H9 (cell line): ENCODE data around the gene SBF1. TPM values are rescaled to one million over a fixed set of nuclear protein-coding genes. Genes with fewer than 3 reads are reported as not detected.

Experiments
- DNase-seq: peaks from one replicate; pipeline ENCODE4 v3.0.0-alpha.2; 2017
- H2AFZ ChIP-seq: one replicate; pipeline ENCODE4 v1.6.1; 2013; ENCODE audit warnings: mild to moderate bottlenecking, low read length, control low read depth, moderate library complexity
- H2AK5ac ChIP-seq: 2 replicates; pipeline ENCODE4 v1.6.1; 2013; ENCODE audit warnings: low read length, control low read depth, mixed read lengths; ENCODE audit not compliant: insufficient read length
- H2BK120ac ChIP-seq: one replicate; pipeline ENCODE4 v1.6.1; 2013; ENCODE audit warnings: low read depth, mild to moderate bottlenecking, low read length, control low read depth, inconsistent platforms; ENCODE audit not compliant: poor library complexity, severe bottlenecking
- H2BK12ac ChIP-seq: 2 replicates; pipeline ENCODE4 v1.6.1; 2013; ENCODE audit warnings: low read length, control low read depth, mixed read lengths, low read depth; ENCODE audit not compliant: insufficient read length
- H2BK15ac ChIP-seq: 2 replicates; pipeline ENCODE4 v1.6.1; 2013; ENCODE audit warnings: low read depth, low read length, control low read depth
- H2BK20ac ChIP-seq: one replicate; pipeline ENCODE4 v1.6.1; 2013; ENCODE audit warnings: low read depth, mild to moderate bottlenecking, low read length, control low read depth, inconsistent platforms; ENCODE audit not compliant: poor library complexity, severe bottlenecking
- H2BK5ac ChIP-seq: 2 replicates; pipeline ENCODE4 v1.6.1; 2013; ENCODE audit warnings: low read length, control low read depth, mixed read lengths; ENCODE audit not compliant: insufficient read length
- H3K14ac ChIP-seq: 2 replicates; pipeline ENCODE4 v1.6.1; 2013; ENCODE audit warnings: low read length, control low read depth; ENCODE audit not compliant: insufficient read depth
- H3K18ac ChIP-seq: 2 replicates; pipeline ENCODE4 v1.6.1; 2013; ENCODE audit warnings: low read depth, mild to moderate bottlenecking, mixed read lengths, low read length, control low read depth; ENCODE audit not compliant: insufficient read length
- H3K23ac ChIP-seq: 2 replicates; pipeline ENCODE4 v1.6.1; 2013; ENCODE audit warnings: low read length, control low read depth, mixed read lengths, low read depth; ENCODE audit not compliant: insufficient read length
- H3K23me2 ChIP-seq: 2 replicates; pipeline ENCODE4 v1.6.1; 2013; ENCODE audit warnings: low read depth, mild to moderate bottlenecking, mixed read lengths, low read length, control low read depth; ENCODE audit not compliant: insufficient read length, poor library complexity, severe bottlenecking
- H3K27ac ChIP-seq: 2 replicates; pipeline ENCODE4 v1.5.1; 2013; ENCODE audit warnings: low read length, control low read depth, mixed read lengths, low read depth; ENCODE audit not compliant: insufficient read length
- H3K27me3 ChIP-seq: 2 replicates; pipeline ENCODE4 v1.6.1; 2013; ENCODE audit warnings: low read length, control low read depth, inconsistent platforms; ENCODE audit not compliant: insufficient read depth
- H3K4ac ChIP-seq: 2 replicates; pipeline ENCODE4 v1.6.1; 2013; ENCODE audit warnings: low read depth, mild to moderate bottlenecking, control low read depth, inconsistent platforms, low read length, moderate library complexity
- H3K4me1 ChIP-seq: 2 replicates; pipeline ENCODE4 v1.6.1; 2013; ENCODE audit warnings: low read length, control low read depth, inconsistent platforms; ENCODE audit not compliant: insufficient read depth
- H3K4me2 ChIP-seq: 2 replicates; pipeline ENCODE4 v1.6.1; 2013; ENCODE audit warnings: low read length, control low read depth, mixed read lengths; ENCODE audit not compliant: insufficient read length, insufficient read depth
- H3K56ac ChIP-seq: 2 replicates; pipeline ENCODE4 v1.6.1; 2013; ENCODE audit warnings: low read depth, mild to moderate bottlenecking, mixed read lengths, low read length, control low read depth; ENCODE audit not compliant: insufficient read length
- H3K79me1 ChIP-seq: 2 replicates; pipeline ENCODE4 v1.6.1; 2013; ENCODE audit warnings: low read depth, mild to moderate bottlenecking, moderate library complexity, low read length, control low read depth, inconsistent platforms; ENCODE audit not compliant: insufficient read depth, poor library complexity, severe bottlenecking
- H3K79me2 ChIP-seq: 2 replicates; pipeline ENCODE4 v1.6.1; 2013; ENCODE audit warnings: low read length, control low read depth, inconsistent platforms; ENCODE audit not compliant: insufficient read depth
- H3K9ac ChIP-seq: 2 replicates; pipeline ENCODE4 v1.6.1; 2013; ENCODE audit warnings: low read length, control low read depth, mixed read lengths; ENCODE audit not compliant: insufficient read length; ENCODE audit errors: extremely low read depth
- H3K9me3 ChIP-seq: one replicate; pipeline ENCODE4 v1.6.1; 2013; ENCODE audit warnings: low read depth, low read length, inconsistent platforms; ENCODE audit not compliant: control insufficient read depth
- H3T11ph ChIP-seq: one replicate; pipeline ENCODE4 v1.6.1; 2013; ENCODE audit warnings: mild to moderate bottlenecking, low read length, control low read depth, inconsistent platforms
- H4K20me1 ChIP-seq: one replicate; pipeline ENCODE4 v1.6.1; 2013; ENCODE audit not compliant: control insufficient read depth, insufficient read length, insufficient read depth
- H4K5ac ChIP-seq: 2 replicates; pipeline ENCODE4 v1.6.1; 2013; ENCODE audit warnings: low read depth, mild to moderate bottlenecking, mixed read lengths, low read length, control low read depth; ENCODE audit not compliant: insufficient read length
- H4K8ac ChIP-seq: replicated peaks from 2 replicates; pipeline ENCODE4 v1.6.1; 2013; ENCODE audit warnings: low read length, control low read depth, mixed read lengths, low read depth; ENCODE audit not compliant: insufficient read length
- H4K91ac ChIP-seq: 2 replicates; pipeline ENCODE4 v1.6.1; 2013; ENCODE audit warnings: low read depth, mild to moderate bottlenecking, moderate library complexity, mixed read lengths, low read length, control low read depth; ENCODE audit not compliant: insufficient read length
- H3K27ac Mint-ChIP-seq, 3 experiments: 2 replicates in 2 of 3; 3 replicates in 1 of 3; pipeline ENCODE4 v1.8.0; 2020 to 2021; ENCODE audit warnings: mixed read lengths in 3 of 3, mild to moderate bottlenecking in 1 of 3, moderate library complexity in 1 of 3
- H3K27me3 Mint-ChIP-seq: 2 replicates; pipeline ENCODE4 v1.8.0; 2021; ENCODE audit warnings: low read depth, mild to moderate bottlenecking, moderate library complexity, mixed read lengths
- H3K36me3 Mint-ChIP-seq, 3 experiments: 2 replicates in 2 of 3; 3 replicates in 1 of 3; pipeline ENCODE4 v1.8.0; 2020 to 2021; ENCODE audit warnings: low read depth in 3 of 3, mixed read lengths in 3 of 3; ENCODE audit not compliant: insufficient read depth in 1 of 3
- H3K4me1 Mint-ChIP-seq, 2 experiments: 2 replicates each; pipeline ENCODE4 v1.8.0; 2020; ENCODE audit warnings: mixed read lengths in 2 of 2
- H3K4me3 Mint-ChIP-seq, 2 experiments: 2 replicates in 1 of 2; 3 replicates in 1 of 2; pipeline ENCODE4 v1.8.0; 2020 to 2021; ENCODE audit warnings: mild to moderate bottlenecking in 2 of 2, mixed read lengths in 2 of 2, moderate library complexity in 1 of 2
- H3K9me3 Mint-ChIP-seq, 2 experiments: 2 replicates in 1 of 2; 3 replicates in 1 of 2; pipeline ENCODE4 v1.8.0; 2020; ENCODE audit warnings: mild to moderate bottlenecking in 2 of 2, mixed read lengths in 2 of 2, moderate library complexity in 1 of 2
- CTCF ChIP-seq: fragments of 200-600 bp; sonication (generic); conservative IDR thresholded peaks from 3 replicates; pipeline ENCODE4 v1.8.0; 2021; ENCODE audit warnings: antibody characterized with exemption, mild to moderate bottlenecking
- WGBS: extraction: QIAGEN DNeasy Blood & Tissue Kit; methylation state at CpG from one replicate; pipeline ENCODE4 v1.1.7; 2013; ENCODE audit warnings: missing lambda C conversion rate, low lambda C conversion rate, mixed read lengths; ENCODE audit not compliant: insufficient read length; ENCODE audit errors: extremely low coverage; 5-methylcytosine and 5-hydroxymethylcytosine counted together
- total RNA-seq: library from RNA; stranded (reverse); gene quantifications from 2 replicates; pipeline ENCODE4 v1.2.1, GENCODE V29; 2021

Gene SBF1
- total RNA-seq, 1 experiment from 2014 or later: 69.8 TPM

GRCh38 chr22:50483556-50483955 is 8.7 kb upstream of the SBF1 start:
- no peak for DNase-seq
- no peak overlapping the region for H2BK12ac ChIP-seq
- no peak overlapping the region for H3K4ac ChIP-seq
- no peak overlapping the region for H2BK15ac ChIP-seq
- TF ChIP-seq CTCF: no peak
- H4K5ac ChIP-seq: no peak overlapping the region
- H4K20me1 ChIP-seq: no peaks in the 10 kb centered on the region
- H3K27ac ChIP-seq: no peak overlapping the region
- H3K27ac Mint-ChIP-seq: no peak overlapping the region
- no peak overlapping the region for H3K14ac ChIP-seq
- H3K4me3 Mint-ChIP-seq: no peak overlapping the region
- H4K8ac ChIP-seq: no peak overlapping the region
- H2AK5ac ChIP-seq: no peak overlapping the region
- H3K4me1 Mint-ChIP-seq: peaks cover 3 to 9% of the 10 kb centered on the region in 2 experiments; a peak in 3 of 4 replicates
- H3K18ac ChIP-seq: no peak overlapping the region
- H3K9me3 ChIP-seq: no peaks in the 10 kb centered on the region
- no peak overlapping the region for H3K56ac ChIP-seq
- peaks cover 0 to 2% (median 0%) of the 10 kb centered on the region in 3 experiments; a peak in 1 of 7 replicates for H3K36me3 Mint-ChIP-seq
- peaks cover 9% of the 10 kb centered on the region; the same call in 1 of the 2 replicates for H3K27me3 ChIP-seq
- H3K27me3 Mint-ChIP-seq: peaks cover 29% of the 10 kb centered on the region
- no CpG with 5 or more reads among the region's 8 CpGs for WGBS
- no peak overlapping the region for H2AFZ ChIP-seq
- no peaks in the 10 kb centered on the region for H3K79me1 ChIP-seq
- no peak overlapping the region for H3K4me2 ChIP-seq
- no peak overlapping the region for H3K9ac ChIP-seq
- no peaks in the 10 kb centered on the region for H3K79me2 ChIP-seq
- no peak overlapping the region for H3T11ph ChIP-seq
- no peak overlapping the region for H4K91ac ChIP-seq
- H2BK5ac ChIP-seq: no peak overlapping the region
- H3K4me1 ChIP-seq: no peaks in the 10 kb centered on the region
- no peak overlapping the region for H2BK120ac ChIP-seq
- no peak overlapping the region for H3K23ac ChIP-seq
- no peaks in the 10 kb centered on the region for H3K9me3 Mint-ChIP-seq
- H3K23me2 ChIP-seq: peaks cover 7% of the 10 kb centered on the region
- no peak overlapping the region for H2BK20ac ChIP-seq
